HepG2 (cell line): ENCODE data around the gene AMHR2. TPM values are rescaled to one million over a fixed set of nuclear protein-coding genes. Genes with fewer than 3 reads are reported as not detected.

Experiments
- ATAC-seq: fragments of 200-7000 bp; cut with Tn5 transposase; 3 replicates; pipeline ENCODE4 v1.9.1; 2020; ENCODE audit warnings: mild to moderate bottlenecking, moderate library complexity
- BruUV-seq: library from RNA; stranded (reverse); fragments of 400-500 nt; replicated peaks from 2 replicates; lab custom pipeline; 2021; lab: Mats Ljungman, UMichigan
- CTCF ChIA-PET: fragments of 300-600 bp; formaldehyde crosslinking; extraction: SDS; loops from one replicate; lab custom pipeline; 2021; ENCODE audit warnings: low total read pairs, inconsistent platforms, low intra/inter-chr PET ratio; lab: Yijun Ruan, JAX
- POLR2A ChIA-PET: fragments of 350-600 bp; sonication (Branson Sonifier 250); formaldehyde crosslinking; loops from one replicate; lab custom pipeline; 2020; ENCODE audit warnings: antibody characterized with exemption, inconsistent platforms; lab: Yijun Ruan, JAX
- DNase-seq: peaks from one replicate; pipeline ENCODE4 v3.0.0-alpha.2; 2015; ENCODE audit warnings: low spot score
- FAIRE-seq: peaks from 3 replicates; lab custom pipeline; 2011; peaks lifted over from hg19 to GRCh38; lab: Jason Lieb, UNC
- H2AFZ ChIP-seq: one replicate; pipeline ENCODE4 v1.6.1; 2011; ENCODE audit warnings: low read length, inconsistent platforms
- H3K27ac ChIP-seq: fragments of 300-600 bp; 3 replicates; pipeline ENCODE4 v1.8.0; 2011; ENCODE audit warnings: mixed run types, mild to moderate bottlenecking, mixed read lengths, low read length, inconsistent platforms; ENCODE audit not compliant: insufficient read depth; ENCODE audit errors: extremely low read length
- H3K27me3 ChIP-seq, 2 experiments: fragments of 200-600 bp in 1 of 2; 2 replicates in 1 of 2; 3 replicates in 1 of 2; pipeline versions ENCODE4 v1.6.0 to v1.8.0; 2011; ENCODE audit warnings: low read length in 2 of 2, mild to moderate bottlenecking in 2 of 2, moderate library complexity in 2 of 2, inconsistent platforms in 1 of 2; ENCODE audit not compliant: insufficient read depth in 2 of 2, control insufficient read depth in 1 of 2
- H3K36me3 ChIP-seq, 2 experiments: fragments of 200-600 bp in 1 of 2; replicated peaks in 1 of 2; 2 replicates in 1 of 2; 3 replicates in 1 of 2; pipeline versions ENCODE4 v1.5.1 to v1.8.0; 2011; ENCODE audit warnings: low read length in 2 of 2, inconsistent platforms in 1 of 2; ENCODE audit not compliant: insufficient read depth in 2 of 2, control insufficient read depth in 1 of 2
- H3K4me1 ChIP-seq: 2 replicates; pipeline ENCODE4 v1.5.1; 2012; ENCODE audit warnings: low read length, inconsistent platforms; ENCODE audit not compliant: insufficient read depth
- H3K4me2 ChIP-seq: 2 replicates; pipeline ENCODE4 v1.6.0; 2011; ENCODE audit warnings: low read depth, low read length, inconsistent platforms
- H3K4me3 ChIP-seq, 3 experiments: fragments of 200-600 bp in 1 of 3; sonication (generic), shearing (Covaris generic) in 1 of 3; replicated peaks in 1 of 3; 2 replicates each; pipeline ENCODE4 v1.5.1; 2011 to 2016; ENCODE audit warnings: low read length in 3 of 3, inconsistent platforms in 2 of 3, low read depth in 2 of 3, mild to moderate bottlenecking in 2 of 3, control low read depth in 1 of 3, mixed read lengths in 1 of 3; ENCODE audit not compliant: insufficient read depth in 1 of 3
- H3K79me2 ChIP-seq: one replicate; pipeline ENCODE4 v1.6.1; 2011; ENCODE audit warnings: low read length, inconsistent platforms; ENCODE audit not compliant: insufficient read depth
- H3K9ac ChIP-seq: 2 replicates; pipeline ENCODE4 v1.6.0; 2011; ENCODE audit warnings: mild to moderate bottlenecking, low read depth, low read length, inconsistent platforms; ENCODE audit not compliant: insufficient read depth
- H3K9me3 ChIP-seq: 2 replicates; pipeline ENCODE4 v1.5.1; 2012; ENCODE audit warnings: mild to moderate bottlenecking, low read length
- H4K20me1 ChIP-seq: 2 replicates; pipeline ENCODE4 v1.6.0; 2011; ENCODE audit warnings: inconsistent platforms, mild to moderate bottlenecking, low read length, moderate library complexity; ENCODE audit not compliant: insufficient read depth
- CENPT ChIP-seq: sonication (generic); formaldehyde crosslinking; IDR thresholded peaks from 2 replicates; pipeline ENCODE4 v1.8.0; 2022; ENCODE audit warnings: low read depth, mild to moderate bottlenecking, moderate library complexity, missing genetic modification reagents
- CHD4 ChIP-seq: fragments of 200-600 bp; sonication (generic); IDR thresholded peaks from 2 replicates; pipeline ENCODE4 v1.7.0; 2017; ENCODE audit warnings: mild to moderate bottlenecking, low read length, borderline replicate concordance
- GFI1 ChIP-seq: sonication (generic); formaldehyde crosslinking; IDR thresholded peaks from 2 replicates; pipeline ENCODE4 v1.5.0; 2020; ENCODE audit warnings: missing genetic modification reagents, mild to moderate bottlenecking, borderline replicate concordance
- HNRNPLL ChIP-seq: fragments of 200-400 bp; formaldehyde crosslinking; IDR thresholded peaks from 2 replicates; pipeline ENCODE4 v1.6.1; 2017; ENCODE audit warnings: mild to moderate bottlenecking, low read depth, low read length; ENCODE audit not compliant: poor library complexity, severe bottlenecking
- NONO ChIP-seq, 2 experiments: fragments of 450-650 bp in 1 of 2; sonication (generic) in 1 of 2; formaldehyde crosslinking in 1 of 2; IDR thresholded peaks in 1 of 2; conservative IDR thresholded peaks in 1 of 2; 2 replicates each; pipeline versions ENCODE4 v1.6.1 to v1.8.0; 2017 to 2022; ENCODE audit warnings: mild to moderate bottlenecking in 1 of 2, missing genetic modification reagents in 1 of 2, moderate library complexity in 1 of 2
- PLRG1 ChIP-seq: fragments of 450-650 bp; conservative IDR thresholded peaks from 2 replicates; pipeline ENCODE4 v1.6.1; 2016
- PRPF4 ChIP-seq: fragments of 200-400 bp; formaldehyde crosslinking; IDR thresholded peaks from 2 replicates; pipeline ENCODE4 v1.6.1; 2016; ENCODE audit warnings: low read length, low read depth; ENCODE audit not compliant: poor library complexity, severe bottlenecking
- RBFOX2 ChIP-seq: fragments of 200-400 bp; formaldehyde crosslinking; IDR thresholded peaks from 2 replicates; pipeline ENCODE4 v1.6.1; 2017; ENCODE audit warnings: low read depth, mild to moderate bottlenecking, low read length
- SALL2 ChIP-seq: sonication (generic); formaldehyde crosslinking; IDR thresholded peaks from 2 replicates; pipeline ENCODE4 v1.8.1; 2023; ENCODE audit warnings: mild to moderate bottlenecking, missing genetic modification reagents, inconsistent platforms
- SIX4 ChIP-seq: sonication (generic); formaldehyde crosslinking; IDR thresholded peaks from 2 replicates; pipeline ENCODE4 v1.4.0; 2020; ENCODE audit warnings: missing genetic modification reagents
- SOX6 ChIP-seq, 2 experiments: fragments of 450-650 bp in 1 of 2; sonication (generic) in 1 of 2; formaldehyde crosslinking in 1 of 2; IDR thresholded peaks; 2 replicates each; pipeline versions ENCODE4 v1.4.0 to v1.6.1; 2017 to 2020; ENCODE audit warnings: antibody characterized with exemption in 1 of 2, mild to moderate bottlenecking in 1 of 2, missing genetic modification reagents in 1 of 2
- WGBS: methylation state at CpG from one replicate; pipeline ENCODE4 v1.1.6; 2017; ENCODE audit warnings: low lambda C conversion rate; 5-methylcytosine and 5-hydroxymethylcytosine counted together
- in situ Hi-C: cut with HindIII; loops from 2 replicates; pipeline ENCODE4 v1.10.0; 2017; ENCODE audit warnings: low pct_unique_long_range_greater_than_20kb; ENCODE audit not compliant: extremely low pct_ligation_motif_present
- intact Hi-C: fragments of 100-400 bp; cut with micrococcal nuclease; formaldehyde crosslinking; loops from one replicate; pipeline ENCODE4 v1.10.0; 2022; ENCODE audit not compliant: unreplicated experiment
- polyA plus RNA-seq, 8 experiments: library from polyadenylated mRNA; depleted of rRNA in 3 of 8; stranded (reverse) in 7 of 8; unstranded in 1 of 8; fragments of >200 nt; fragmentation: Illumina TruSeq in 4 of 8; extraction: Trizol in 4 of 8; gene quantifications; 2 replicates each; pipeline versions ENCODE4 v1.2.1 to v1.2.3, GENCODE V29; 2011 to 2016; ENCODE audit warnings: low read depth in 4 of 8, missing spikeins in 1 of 8, mixed read lengths in 1 of 8; ENCODE audit not compliant: insufficient read depth in 1 of 8
- total RNA-seq, 5 experiments: library from RNA; depleted of rRNA; stranded (reverse); fragments of >200 nt; fragmentation: Illumina TruSeq; extraction: Trizol; gene quantifications; 2 replicates each; pipeline ENCODE4 v1.2.3, GENCODE V29; 2016; ENCODE audit warnings: low read depth in 1 of 5
- TF ChIP-seq, protein P1 (sequence below): sonication (generic); formaldehyde crosslinking; IDR thresholded peaks from one replicate; pipeline ENCODE4 v1.5.1; 2020; ENCODE audit warnings: mild to moderate bottlenecking, missing genetic modification reagents; ENCODE audit errors: not compliant biosample characterization
- TF ChIP-seq, protein P2 (sequence below): sonication (generic); formaldehyde crosslinking; IDR thresholded peaks from 2 replicates; pipeline ENCODE4 v1.5.1; 2020; ENCODE audit warnings: mild to moderate bottlenecking, moderate library complexity, missing genetic modification reagents

The AMHR2 gene
- total and polyA plus RNA-seq, 2 of the 13 experiments (the other 11 are each of a cell fraction or from before 2014, with no cell fraction given): 0.24 to 0.58 TPM

DNA sequence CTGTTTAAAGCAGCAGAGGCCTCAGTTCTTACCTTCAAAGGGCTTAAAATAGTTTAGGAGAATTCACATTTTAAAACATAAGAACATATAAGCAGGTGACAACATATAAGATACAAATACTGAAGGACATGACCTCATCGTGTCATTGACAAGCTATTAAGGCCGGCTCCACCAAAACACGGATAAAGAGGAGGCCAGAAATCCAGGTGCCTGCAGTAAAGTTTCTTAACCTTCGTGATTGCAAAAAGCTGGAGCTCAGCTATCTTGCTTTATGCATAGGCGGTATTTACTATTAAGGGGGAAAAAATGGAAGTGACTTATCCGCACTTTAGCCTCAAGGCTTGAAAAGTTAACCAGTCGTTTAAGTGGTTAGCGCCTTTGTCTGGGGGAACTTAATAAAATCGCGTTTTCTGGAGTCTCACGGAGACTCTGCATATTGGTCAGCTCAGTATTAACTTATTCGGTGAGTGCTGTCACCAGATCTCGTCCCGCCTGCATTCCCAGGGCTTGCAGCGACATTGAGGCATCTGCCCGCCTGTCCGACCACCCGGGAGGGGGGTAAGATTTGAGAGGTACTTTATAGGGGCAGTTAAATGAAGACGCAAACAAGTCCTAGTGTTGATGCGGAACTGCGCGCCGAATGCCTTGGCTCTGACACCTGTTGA is 44.8 kb upstream of the AMHR2 start:
- Histone ChIP-seq H2AFZ (peak overlapping the region; percentile 77), H3K36me3 (peaks cover 15 to 21% of the 10 kb centered on the region in 2 experiments), H3K27ac (peak overlapping the region; percentile 63), H3K27me3 (no peaks in the 10 kb centered on the region; a peak in 1 of 5 replicates), H4K20me1 (no peaks in the 10 kb centered on the region), H3K4me3 (no peak overlapping the region), H3K9ac (no peak overlapping the region; the same call in 1 of the 2 replicates), H3K4me1 (peaks cover 45% of the 10 kb centered on the region), H3K79me2 (peaks cover 24% of the 10 kb centered on the region), H3K4me2 (no peak overlapping the region), H3K9me3 (no peaks in the 10 kb centered on the region)
- no peak for FAIRE-seq
- TSS peak; percentile 71 for BruUV-seq
- intact Hi-C loops: no loop called here
- WGBS: 98% methylated on average over 23 of the region's 23 CpGs
- no peak for ATAC-seq
- ChIA-PET POLR2A (interaction anchor here (0.6 to 2.7 kb wide), 23 partner anchors 10 to 300 kb away, joined by 3 to 24 read pairs (median 5); partner anchors contain the start of genes AAAS, CSAD, ESPL1 and MAP3K12), CTCF (no interaction called here)
- no peak for DNase-seq
- in situ Hi-C loops: no loop called here
- TF ChIP-seq SOX6 (IDR thresholded peaks at IDR 0.05) (no peak), SOX6 (CRISPR knock-in tag; IDR thresholded peaks at IDR 0.05) (no peak), SIX4 (CRISPR knock-in tag) (no peak), GFI1 (no peak), HNRNPLL (no peak), NONO (IDR thresholded peaks at IDR 0.05) (no peak), NONO (CRISPR knock-in tag; conservative IDR thresholded peaks at IDR 0.05) (no peak), PRPF4 (peak; percentile 68), CHD4 (peak; percentile 38; the same call in 1 of the 2 replicates), SALL2 (CRISPR knock-in tag) (no peak), CENPT (CRISPR knock-in tag) (no peak), PLRG1 (no peak), RBFOX2 (peak; percentile 39; the same call in 1 of the 2 replicates)
- TF ChIP-seq, protein P1, sequence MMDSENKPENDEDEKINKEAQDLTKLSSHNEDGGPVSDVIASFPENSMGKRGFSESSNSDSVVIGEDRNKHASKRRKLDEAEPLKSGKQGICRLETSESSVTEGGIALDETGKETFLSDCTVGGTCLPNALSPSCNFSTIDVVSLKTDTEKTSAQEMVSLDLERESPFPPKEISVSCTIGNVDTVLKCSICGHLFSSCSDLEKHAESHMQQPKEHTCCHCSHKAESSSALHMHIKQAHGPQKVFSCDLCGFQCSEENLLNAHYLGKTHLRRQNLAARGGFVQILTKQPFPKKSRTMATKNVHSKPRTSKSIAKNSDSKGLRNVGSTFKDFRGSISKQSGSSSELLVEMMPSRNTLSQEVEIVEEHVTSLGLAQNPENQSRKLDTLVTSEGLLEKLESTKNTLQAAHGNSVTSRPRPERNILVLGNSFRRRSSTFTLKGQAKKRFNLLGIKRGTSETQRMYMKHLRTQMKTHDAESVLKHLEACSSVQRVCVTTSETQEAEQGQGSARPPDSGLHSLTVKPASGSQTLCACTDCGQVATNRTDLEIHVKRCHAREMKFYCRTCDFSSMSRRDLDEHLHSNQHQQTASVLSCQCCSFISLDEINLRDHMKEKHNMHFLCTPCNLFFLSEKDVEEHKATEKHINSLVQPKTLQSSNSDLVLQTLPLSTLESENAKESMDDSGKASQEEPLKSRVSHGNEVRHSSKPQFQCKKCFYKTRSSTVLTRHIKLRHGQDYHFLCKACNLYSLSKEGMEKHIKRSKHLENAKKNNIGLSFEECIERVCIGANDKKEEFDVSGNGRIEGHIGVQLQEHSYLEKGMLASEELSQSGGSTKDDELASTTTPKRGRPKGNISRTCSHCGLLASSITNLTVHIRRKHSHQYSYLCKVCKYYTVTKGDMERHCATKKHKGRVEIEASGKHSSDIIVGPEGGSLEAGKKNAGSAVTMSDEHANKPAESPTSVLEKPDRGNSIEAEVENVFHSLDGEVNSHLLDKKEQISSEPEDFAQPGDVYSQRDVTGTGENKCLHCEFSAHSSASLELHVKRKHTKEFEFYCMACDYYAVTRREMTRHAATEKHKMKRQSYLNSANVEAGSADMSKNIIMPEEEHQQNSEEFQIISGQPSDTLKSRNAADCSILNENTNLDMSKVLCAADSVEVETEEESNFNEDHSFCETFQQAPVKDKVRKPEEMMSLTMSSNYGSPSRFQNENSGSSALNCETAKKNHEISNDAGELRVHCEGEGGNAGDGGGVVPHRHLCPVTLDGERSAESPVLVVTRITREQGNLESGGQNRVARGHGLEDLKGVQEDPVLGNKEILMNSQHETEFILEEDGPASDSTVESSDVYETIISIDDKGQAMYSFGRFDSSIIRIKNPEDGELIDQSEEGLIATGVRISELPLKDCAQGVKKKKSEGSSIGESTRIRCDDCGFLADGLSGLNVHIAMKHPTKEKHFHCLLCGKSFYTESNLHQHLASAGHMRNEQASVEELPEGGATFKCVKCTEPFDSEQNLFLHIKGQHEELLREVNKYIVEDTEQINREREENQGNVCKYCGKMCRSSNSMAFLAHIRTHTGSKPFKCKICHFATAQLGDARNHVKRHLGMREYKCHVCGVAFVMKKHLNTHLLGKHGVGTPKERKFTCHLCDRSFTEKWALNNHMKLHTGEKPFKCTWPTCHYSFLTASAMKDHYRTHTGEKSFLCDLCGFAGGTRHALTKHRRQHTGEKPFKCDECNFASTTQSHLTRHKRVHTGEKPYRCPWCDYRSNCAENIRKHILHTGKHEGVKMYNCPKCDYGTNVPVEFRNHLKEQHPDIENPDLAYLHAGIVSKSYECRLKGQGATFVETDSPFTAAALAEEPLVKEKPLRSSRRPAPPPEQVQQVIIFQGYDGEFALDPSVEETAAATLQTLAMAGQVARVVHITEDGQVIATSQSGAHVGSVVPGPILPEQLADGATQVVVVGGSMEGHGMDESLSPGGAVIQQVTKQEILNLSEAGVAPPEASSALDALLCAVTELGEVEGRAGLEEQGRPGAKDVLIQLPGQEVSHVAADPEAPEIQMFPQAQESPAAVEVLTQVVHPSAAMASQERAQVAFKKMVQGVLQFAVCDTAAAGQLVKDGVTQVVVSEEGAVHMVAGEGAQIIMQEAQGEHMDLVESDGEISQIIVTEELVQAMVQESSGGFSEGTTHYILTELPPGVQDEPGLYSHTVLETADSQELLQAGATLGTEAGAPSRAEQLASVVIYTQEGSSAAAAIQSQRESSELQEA (CRISPR knock-in tag): peak; percentile 25
- TF ChIP-seq, protein P2, sequence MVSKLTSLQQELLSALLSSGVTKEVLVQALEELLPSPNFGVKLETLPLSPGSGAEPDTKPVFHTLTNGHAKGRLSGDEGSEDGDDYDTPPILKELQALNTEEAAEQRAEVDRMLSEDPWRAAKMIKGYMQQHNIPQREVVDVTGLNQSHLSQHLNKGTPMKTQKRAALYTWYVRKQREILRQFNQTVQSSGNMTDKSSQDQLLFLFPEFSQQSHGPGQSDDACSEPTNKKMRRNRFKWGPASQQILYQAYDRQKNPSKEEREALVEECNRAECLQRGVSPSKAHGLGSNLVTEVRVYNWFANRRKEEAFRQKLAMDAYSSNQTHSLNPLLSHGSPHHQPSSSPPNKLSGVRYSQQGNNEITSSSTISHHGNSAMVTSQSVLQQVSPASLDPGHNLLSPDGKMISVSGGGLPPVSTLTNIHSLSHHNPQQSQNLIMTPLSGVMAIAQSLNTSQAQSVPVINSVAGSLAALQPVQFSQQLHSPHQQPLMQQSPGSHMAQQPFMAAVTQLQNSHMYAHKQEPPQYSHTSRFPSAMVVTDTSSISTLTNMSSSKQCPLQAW (CRISPR knock-in tag): 0 out of 2 replicates have a peak, but pooled peaks have one; percentile 18
